ENCODE results near the gene CHRNE.
"Not testable (repeated sequence)": the region's sequence is repeated elsewhere in the genome, so short reads cannot be mapped to it uniquely, and the experiment has no call there.

The CHRNE gene

DNA sequence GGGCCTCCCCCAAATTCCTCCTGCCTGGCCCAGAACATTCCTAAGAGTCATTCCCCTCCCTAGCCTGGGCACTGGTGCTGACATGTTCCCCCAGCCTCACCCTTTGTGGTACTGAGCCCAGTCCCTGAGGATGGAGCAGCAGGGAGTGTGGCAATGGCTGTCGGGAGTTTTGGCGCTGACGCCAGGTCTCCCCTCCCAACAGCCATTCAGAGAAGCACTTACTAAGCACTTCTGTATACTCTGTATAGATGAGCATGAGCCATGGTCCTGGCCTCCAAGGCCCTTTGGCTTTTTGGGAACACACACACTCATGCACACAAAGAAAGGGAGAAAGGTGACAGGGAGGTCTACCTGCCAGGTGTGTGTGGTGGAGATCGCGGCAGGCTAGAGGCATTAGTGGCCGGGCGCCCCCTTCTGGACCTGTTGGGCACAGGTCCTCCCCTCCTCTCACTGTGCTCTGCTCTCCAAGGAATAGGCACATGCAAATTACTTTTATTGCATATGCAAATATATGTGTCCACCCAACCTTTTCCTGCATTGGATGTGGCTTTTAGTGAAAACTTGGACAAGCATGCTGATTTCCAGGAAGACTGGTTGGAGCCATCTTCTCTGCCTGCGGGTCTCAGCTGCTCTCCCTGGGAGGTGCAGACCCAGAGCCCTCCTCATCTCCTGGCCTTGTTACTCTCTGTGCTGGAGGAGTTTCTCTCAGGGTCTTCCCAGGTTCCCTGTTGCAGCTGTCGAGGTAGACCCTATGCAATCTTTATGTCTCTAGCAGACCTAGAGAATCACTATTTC, 20.9 kb downstream of the CHRNE start:
- DNase-seq = peak; percentile 65

DNA sequence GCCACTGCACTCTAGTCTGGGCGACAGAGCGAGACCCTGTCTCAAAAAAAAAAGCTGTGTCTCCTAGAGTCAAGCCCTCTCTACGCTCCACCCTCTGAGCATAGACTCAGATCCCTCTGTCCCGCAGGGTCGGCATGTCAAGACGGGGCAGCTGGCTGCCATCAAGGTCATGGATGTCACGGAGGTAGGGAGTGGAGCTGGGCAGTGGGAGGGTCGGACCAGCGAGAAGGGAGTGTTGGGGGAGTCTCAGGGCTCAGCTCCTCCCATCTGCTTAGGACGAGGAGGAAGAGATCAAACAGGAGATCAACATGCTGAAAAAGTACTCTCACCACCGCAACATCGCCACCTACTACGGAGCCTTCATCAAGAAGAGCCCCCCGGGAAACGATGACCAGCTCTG, 22.0 kb downstream of the CHRNE start:
- DNase-seq = no peak

DNA sequence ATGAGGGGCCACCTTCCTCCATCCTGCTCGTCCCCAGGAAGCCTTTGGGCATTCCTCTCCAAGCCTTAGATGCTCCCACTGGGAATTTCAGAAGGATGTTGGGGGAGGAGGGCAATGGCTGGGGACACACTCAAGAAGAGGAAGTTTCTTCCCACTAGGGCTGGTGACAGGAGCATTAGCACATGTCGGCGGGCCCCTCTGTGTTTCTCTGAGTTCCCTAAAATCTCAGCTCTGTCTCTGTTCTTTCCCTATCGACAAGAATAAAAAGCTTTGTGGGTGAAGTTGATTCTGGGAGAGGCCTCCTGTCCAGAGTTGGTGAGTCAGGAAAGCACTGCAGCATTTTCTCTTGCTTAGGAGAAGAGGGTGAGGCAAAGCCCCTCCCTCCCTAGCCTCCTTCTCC, 23.3 kb downstream of the CHRNE start:
- no peak for DNase-seq

DNA sequence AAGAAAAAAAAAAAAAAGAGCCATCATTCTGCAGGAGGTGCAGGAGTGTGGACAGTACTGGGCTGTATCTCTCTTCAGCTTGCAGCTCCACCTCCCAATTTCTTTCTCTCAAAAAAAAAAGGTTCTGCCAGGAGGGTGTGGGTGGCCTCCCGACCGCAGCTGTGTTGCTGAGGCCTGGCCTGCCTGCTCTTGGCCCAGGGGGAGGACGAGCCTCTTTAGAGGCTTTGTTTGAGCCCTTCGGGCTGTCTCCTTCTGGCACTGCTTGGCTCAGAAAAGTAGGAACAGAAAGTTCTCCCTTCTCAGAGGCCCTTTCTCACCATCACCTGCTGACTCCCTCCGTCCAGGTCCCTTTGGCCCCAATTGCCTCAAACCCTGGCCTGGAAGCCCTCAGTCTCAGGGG, 25.8 kb downstream of the CHRNE start:
- DNase-seq = no peak

DNA sequence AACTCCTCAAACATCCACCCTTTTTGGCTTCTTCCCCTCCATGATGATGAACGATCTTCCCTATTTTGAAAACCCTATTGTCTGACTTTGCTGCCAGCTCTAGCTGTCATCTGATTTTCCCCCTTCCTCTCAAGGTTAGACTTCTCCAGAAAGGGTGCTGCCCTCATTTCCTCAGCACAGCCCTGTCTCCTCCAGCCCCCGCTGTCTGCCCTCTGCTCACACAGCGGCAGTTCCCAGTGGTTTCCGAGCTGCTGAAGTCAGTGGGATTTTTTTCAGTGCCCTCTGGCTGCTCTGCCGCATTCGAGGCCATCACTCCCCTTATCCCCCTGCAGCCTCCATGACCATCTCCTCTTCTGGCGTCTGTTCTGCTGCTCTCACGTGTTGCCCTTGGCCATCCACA, 30.1 kb downstream of the CHRNE start:
- no peak for DNase-seq

DNA sequence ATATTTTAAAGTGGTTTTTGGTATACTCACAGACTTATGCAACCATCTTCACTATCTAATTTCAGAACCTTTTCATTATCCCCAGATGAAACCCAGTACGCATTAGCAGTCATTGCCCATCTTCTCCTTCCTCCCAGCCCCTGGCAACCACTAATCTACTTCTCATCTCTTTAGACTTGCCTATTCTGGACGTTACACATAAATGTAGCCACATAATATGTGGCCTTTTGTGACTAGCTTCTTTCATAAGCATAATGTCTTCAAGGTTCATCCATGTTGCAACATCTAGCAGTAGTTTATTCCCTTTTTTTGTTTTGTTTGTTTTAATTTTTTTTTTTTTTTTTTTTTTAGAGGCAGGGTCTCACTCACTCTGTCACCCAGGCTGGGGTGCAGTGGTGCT, 32.0 kb downstream of the CHRNE start:
- DNase-seq = no peak

DNA sequence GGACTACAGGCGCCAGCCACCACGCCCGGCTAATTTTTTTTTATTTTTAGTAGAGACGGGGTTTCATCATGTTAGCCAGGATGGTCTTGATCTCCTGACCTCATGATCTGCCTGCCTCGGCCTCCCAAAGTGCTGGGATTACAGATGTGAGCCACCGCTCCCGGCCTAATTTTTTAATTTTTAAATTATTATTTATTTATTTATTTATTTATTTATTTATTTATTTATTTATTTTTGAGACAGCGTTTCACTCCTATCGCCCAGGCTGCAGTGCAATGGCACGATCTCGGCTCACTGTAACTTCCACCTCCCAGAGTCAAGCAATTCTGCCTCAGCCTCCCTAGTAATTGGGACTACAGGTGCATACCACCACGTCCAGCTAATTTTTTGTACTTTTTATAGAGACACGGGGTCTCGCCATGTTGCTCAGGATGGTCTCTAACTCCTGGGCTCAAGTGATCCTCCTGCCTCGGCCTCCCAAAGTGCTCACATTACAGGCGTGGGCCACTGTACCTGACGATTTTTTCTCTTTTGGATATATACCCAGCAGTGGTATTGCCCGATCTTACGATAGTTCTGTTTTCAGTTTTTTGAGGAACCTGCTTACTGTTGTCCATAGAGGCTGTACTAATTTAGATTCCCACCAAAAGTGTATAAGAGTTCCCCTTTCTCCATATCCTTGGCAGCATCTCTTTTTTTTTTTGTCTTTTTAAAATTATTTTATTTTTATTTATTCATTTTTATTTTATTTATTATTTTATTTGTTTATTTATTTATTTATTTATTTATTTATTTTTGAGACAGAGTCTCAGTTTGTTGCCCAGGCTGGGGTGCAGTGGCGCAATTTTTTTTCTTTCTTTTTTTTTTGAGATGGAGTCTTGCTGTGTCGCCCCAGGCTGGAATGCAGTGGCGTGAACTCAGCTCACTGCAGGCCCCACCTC, 33.6 kb downstream of the CHRNE start:
- DNase-seq = not testable (repeated sequence)

DNA sequence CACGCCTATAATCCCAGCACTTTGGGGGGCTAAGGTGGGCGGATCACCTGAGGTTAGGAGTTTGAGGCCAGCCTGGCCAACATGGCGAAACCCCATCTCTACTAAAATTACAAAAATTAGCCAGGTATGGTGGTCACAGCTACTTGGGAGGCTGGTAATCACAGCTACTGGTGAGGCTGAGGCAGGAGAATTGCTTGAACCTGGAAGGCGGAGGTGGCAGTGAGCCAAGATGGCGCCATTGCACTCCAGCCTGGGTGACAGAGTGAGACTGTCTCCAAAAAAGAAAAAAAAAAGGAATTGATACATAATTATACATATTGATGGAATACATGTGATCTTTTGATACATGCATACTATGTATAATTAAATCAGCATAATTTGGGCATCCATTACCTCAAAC, 35.4 kb downstream of the CHRNE start:
- DNase-seq = not testable (repeated sequence)

DNA sequence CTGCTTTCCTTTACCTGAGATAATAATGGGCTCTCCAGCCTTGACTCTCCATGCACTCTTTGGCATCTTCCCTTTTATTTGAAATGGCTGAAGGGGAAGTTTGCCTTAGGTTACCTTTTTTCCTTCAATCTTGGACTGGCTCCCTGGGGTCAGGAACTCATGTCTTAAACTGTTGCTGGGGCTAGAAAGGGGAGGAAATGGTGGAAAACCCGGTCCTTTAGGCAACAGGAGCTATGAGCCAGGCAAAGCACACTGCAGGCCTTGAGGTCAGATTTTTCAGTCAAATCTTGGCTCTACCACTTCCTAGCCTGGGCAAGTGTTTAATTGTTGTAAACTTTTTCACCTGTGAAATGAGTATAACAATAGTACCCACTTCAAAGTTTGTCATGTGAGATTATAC, 39.6 kb downstream of the CHRNE start:
- DNase-seq = no peak

DNA sequence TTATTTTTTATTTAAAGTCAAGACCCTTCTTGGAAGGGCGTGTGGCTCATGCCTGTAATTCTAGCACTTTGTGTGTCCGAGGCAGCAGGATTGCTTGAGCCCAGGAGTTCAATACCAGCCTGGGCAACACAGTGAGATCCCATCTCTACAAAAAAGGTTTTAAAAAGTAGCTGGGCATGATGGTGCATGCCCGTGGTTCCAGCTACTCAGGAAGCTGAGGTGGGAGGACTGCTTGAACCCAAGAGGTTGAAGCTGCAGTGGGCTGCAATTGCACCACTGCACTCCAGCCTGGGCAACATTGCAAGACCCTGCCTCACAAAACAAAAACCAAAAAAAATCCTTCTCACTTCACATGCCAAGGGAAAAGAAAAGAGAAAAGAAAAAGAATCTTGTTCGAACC, 40.2 kb downstream of the CHRNE start:
- DNase-seq = no peak

DNA sequence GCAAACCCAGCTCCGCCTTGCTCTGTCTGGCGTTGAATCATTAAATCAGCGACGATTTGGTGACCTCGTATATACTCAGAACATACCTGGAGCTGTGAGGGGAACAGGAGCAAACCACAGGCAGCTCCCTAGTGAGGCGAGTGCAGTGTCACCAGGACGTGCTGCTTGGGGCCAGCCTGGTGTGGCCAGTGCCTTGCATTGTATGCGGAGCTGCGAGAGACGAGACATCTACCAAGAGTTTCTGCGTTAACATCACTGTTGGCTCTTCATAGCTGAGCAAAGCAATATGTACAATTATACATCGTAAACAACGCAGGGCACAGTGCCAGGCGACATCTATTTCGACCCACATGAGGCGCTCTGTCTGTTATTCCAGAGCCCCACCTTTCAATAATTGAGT, 41.8 kb downstream of the CHRNE start:
- no peak for DNase-seq

DNA sequence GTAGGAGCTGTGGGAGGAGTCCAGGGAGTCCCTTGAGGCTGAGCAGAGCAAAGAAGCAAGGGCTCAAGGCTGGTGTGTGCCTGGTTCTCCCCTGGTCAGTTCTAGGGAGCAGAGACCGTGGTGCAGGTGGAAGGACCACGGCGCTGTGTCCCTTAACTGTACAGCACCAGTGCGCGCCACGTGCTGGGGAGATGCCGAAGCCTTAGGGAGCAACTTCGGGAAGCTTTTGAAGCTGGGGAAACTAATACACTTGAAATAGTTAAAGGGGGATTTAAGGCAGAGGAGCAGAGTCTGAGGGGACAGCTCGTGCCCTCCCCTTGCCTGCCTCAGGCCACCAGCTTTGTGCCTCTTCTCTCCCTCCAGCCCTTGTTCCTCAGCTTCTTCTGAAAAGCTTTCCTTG, 42.2 kb downstream of the CHRNE start:
- DNase-seq = no peak

DNA sequence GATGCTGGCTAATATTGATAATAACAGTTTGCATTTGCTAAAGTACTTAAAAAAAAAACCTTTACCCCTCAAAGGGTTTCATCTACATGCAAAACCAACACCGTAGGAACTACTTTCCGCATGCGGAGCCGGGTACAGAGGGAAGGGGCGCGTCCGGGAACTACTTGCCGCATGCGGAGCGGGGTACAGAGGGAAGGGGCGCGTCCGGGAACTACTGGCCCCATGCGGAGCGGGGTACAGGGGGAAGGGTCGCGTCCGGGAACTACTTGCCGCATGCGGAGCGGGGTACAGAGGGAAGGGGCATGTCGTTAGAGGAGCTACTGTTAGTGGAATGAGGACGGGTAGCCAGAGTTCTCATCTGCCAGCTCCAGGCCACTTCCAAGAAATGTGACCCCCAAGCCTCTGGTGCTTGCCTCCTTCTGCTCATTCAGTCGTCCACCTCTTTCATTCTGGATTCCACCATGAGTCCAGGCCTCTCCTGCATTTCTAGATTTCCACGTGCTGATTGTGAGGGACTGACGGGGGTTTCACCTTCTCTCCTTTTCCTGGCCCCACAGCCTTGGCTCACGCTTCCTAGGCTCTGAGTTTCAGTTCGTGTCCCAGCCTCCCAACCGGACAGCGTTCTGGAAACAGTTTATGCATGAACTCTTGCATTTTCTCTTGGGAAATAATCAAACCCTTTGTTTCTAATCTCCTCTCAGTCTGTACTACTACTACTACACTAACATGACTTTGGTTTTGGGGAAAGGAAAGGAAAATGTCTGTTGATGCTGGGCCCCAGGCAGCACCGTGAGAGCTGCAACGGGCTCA, 42.9 kb downstream of the CHRNE start:
- no peak for DNase-seq

DNA sequence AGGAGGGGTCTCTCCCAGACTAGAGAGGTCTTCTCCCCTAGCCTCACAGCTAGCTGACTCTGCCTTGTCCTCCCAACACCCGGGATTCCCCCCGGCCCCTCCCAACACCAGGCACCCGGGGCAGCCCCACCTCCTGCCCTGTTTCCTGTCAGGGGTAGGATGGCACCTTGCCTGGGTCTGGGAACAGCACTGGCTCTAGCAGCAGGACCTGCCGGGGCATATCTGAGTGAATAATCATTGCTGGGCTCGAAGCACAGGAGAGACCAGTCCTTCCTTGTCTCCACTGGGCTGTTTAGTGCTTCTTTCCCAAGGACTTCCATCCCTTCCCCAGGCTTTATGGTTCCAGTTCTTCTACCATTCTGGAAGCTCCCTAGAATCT, 44.0 kb downstream of the CHRNE start:
- DNase-seq = no peak

DNA sequence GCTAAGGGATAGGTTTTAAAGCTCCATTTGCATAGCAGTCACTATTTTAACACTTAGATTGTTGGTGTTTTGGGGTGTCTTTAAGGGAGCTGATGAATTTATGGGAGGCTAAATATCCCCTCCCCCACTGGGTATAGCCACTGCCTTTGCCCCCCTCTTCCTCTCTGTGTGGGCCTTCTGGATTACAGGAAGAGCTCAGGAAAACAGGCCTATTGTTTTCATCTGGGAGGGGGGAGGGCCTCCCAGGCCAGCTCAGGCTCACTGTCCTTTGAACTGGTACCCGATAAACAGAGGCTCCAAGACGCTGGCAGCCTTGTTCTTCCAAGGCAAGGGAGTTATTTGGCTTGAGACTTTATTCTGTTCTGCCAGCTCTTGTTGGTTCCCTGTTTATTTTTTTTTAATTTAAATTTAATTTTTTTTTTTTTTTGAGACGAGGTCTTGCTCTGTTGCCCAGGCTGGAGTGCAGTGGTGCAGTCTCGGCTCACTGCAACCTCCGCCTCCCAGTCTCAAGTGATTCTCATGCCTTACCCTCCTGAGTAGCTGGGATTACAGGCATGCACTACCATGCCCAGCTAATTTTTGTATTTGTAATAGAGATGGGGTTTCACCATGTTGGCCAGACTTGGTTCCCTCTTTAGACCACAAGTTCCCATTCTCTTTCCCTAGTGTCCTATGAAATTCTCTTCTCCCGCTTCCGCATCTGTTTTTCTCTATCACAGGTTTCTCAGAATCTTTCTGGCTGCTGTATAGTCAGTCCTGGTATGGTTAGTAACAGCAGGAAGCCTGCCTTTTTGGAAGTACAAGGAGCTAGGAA, 44.6 kb downstream of the CHRNE start:
- no peak for DNase-seq

DNA sequence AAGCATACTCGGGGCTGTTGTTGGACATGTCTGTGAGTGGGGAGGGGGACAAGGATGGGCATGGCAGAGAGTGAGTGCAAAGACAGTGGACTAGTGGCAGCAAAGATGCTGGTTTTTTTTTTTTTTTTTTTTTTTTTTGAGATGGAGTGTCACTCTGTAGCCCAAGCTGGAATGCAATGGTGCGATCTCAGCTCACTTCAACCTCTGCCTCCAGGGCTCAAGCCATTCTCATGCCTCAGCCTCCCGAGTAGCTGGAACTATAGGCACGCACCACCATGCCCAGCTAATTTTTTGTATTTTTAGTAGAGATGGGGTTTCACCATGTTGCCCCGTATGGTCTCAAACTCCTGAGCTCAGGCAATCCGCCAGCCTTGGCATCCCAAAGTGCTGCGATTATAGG, 45.6 kb downstream of the CHRNE start:
- DNase-seq = not testable (repeated sequence)

DNA sequence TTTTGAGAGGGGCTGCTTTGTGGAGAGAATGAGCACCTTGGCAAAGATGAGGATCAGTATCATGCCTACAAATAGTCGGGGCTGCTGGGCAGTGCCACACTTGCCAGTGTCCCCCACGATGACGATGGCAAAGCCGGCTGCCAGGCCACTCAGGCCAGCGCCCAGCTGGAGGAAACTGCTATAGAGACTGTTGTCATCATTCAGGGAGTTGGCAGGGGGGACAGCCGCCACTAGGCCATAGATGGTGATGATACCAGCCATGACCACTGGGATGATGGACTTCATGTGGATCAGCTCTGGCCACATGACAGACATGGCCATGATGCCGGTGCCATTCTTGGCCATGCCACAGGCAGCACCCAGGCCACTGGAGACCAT, 46.0 kb downstream of the CHRNE start:
- no peak for DNase-seq

DNA sequence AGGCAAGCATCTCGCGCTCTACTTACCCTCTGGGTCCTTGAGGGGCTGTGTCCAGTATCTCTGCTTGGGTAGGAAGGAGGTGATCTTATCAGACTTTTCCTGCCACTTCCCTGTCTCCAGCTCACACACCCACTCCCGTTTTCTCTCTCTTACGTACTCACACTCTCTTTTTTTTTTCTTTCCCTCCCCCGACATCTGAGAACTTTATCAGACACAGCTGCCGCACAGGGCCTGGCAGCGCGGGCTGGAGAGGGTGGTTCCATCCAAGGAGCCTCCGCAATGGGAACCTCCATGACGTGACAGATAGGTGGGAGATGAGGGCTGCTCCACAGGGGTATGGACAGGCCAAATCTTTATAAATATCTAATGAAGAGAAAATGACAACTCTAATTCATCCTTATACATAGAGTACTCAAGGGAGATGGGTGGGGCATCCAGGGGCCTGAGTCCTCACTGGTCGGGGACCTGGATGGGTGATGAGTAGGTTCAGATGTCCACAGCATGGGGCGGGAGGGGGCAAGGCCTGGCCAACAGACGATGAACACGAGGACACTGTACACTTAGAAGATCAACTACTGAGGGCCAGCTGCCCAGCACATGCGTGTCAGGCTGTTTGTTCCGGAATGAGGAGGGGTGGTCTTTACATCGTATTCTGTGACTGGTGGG, 46.5 kb downstream of the CHRNE start:
- DNase-seq = no peak

DNA sequence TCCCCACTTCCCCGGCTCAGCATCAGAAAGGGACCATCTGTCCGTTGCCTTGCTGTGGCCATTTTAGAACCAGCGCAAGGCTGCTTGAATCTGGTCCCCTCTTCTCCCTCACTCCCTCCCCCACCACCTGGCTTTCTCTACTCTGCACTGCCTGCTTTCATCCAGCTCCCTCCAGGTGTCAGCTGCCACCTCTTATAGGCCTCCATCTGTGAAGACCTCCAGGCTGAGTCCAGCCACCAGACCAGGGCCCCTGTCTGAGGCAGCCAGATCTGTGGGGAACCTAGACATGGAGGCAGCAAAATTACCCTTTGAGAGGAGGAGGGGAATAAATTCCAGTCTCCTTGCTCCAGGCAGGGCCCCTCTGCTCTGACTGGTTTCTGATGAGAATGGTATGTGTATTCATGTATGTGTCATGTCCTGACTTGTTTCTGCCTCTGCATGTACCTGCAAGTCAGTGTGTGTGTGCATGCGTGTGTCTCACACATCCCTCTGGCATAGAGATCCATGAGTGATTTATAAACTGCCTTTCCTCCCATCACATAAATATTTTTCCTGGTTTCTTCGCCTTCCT, 48.7 kb downstream of the CHRNE start:
- DNase-seq = no peak

DNA sequence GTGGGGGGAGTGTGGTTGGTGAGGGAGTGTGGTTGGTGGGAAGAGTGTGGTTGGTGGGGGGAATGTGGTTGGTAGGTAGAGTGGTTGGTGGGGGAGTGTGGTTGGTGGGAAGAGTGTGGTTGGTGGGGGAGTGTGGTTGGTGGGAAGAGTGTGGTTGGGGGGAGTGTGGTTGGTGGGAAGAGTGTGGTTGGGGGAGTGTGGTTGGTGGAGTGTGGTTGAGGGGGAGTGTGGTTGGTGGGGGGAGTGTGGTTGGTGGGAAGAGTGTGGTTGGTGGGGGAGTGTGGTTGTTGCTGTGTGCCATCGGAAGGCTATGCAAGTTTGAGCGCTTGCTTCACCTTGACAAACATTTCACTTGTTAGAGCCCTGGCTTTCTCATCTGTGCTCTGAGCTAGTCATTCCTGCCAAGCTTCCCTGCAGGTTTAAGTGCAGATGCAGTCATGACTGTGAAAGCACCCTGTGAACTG, 49.7 kb downstream of the CHRNE start:
- no peak for DNase-seq

DNA sequence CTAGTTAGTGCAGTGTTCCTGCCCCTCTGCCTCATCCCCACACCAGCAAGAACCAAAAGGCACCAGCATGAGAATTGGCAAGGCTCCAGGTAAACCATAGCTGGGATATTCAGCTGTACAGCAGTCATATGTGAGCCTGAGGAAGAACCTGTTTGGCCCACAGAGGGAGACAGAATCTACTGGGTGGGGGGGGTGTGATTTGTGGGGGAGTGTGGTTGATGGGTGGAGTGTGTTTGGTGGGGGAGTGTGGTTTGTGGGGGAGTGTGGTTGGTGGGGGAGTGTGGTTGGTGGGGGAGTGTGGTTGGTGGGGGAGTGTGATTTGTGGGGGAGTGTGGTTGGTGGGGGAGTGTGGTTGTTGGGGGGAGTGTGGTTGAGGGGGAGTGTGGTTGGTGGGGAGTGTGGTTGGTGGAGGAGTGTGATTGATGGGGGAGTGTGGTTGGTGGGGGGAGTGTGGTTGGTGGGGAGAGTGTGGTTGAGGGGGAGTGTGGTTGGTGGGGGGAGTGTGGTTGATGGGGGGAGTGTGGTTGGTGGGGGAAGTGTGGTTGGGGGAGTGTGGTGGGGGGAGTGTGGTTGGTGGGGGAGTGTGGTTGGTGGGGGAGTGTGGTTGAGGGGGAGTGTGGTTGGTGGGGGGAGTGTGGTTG, 50.2 kb downstream of the CHRNE start:
- no peak for DNase-seq
